COR-L47 (cell line): ENCODE measurements around the gene FAM221A.
"Not testable (repeated sequence)": the region's sequence is repeated elsewhere in the genome, so short reads cannot be mapped to it uniquely, and the experiment has no call there.

Source experiments
- DNase-seq: peaks from one replicate; lab custom pipeline; 2025; lab: John Stamatoyannopoulos, UW

The FAM221A gene

GRCh38 chr7:23679898-23680413 is at the start of gene FAM221A:
Gene FAM221A (plus strand): TSS chr7:23680199. CDS start chr7:23680219, 20 bp downstream.
- peak; percentile 88 for DNase-seq

GRCh38 chr7:23633417-23633816 is 46.6 kb upstream of the FAM221A start:
- no peak for DNase-seq

- no peak for DNase-seq
These were observed 34.2 kb upstream of the FAM221A start for GRCh38 chr7:23645822-23646221.

- DNase-seq = no peak
These were observed 26.1 kb upstream of the FAM221A start for GRCh38 chr7:23653942-23654341.

- DNase-seq = no peak
These were observed 25.5 kb upstream of the FAM221A start for GRCh38 chr7:23654508-23654907.

GRCh38 chr7:23655433-23655832 is 24.6 kb upstream of the FAM221A start:
- DNase-seq = no peak

- no peak for DNase-seq
These were observed 21.1 kb upstream of the FAM221A start for GRCh38 chr7:23658831-23659427.

- no peak for DNase-seq
These were observed 18.6 kb upstream of the FAM221A start for GRCh38 chr7:23661385-23661784.

GRCh38 chr7:23662124-23662983 is 17.6 kb upstream of the FAM221A start:
- no peak for DNase-seq

- DNase-seq = no peak
These were observed 17.1 kb upstream of the FAM221A start for GRCh38 chr7:23662984-23663313.

GRCh38 chr7:23664122-23664521 is 15.9 kb upstream of the FAM221A start:
- no peak for DNase-seq

- DNase-seq = no peak
These were observed 8.0 kb upstream of the FAM221A start for GRCh38 chr7:23672033-23672432.

- DNase-seq = peak; percentile 87
These were observed 711 bp downstream of the FAM221A start for GRCh38 chr7:23680414-23681405.

GRCh38 chr7:23684041-23684440 is 4.0 kb downstream of the FAM221A start:
- DNase-seq = not testable (repeated sequence)

- no peak for DNase-seq
These were observed 5.7 kb downstream of the FAM221A start for GRCh38 chr7:23685731-23686130.

- no peak for DNase-seq
These were observed 7.0 kb downstream of the FAM221A start for GRCh38 chr7:23687011-23687410.

- DNase-seq = no peak
These were observed 9.2 kb downstream of the FAM221A start for GRCh38 chr7:23689165-23689564.

GRCh38 chr7:23691320-23691719 is 11.3 kb downstream of the FAM221A start:
- no peak for DNase-seq

GRCh38 chr7:23693224-23693623 is 13.2 kb downstream of the FAM221A start:
- no peak for DNase-seq

- DNase-seq = peak; percentile 44
These were observed 17.0 kb downstream of the FAM221A start for GRCh38 chr7:23696916-23697441.

GRCh38 chr7:23698822-23699221 is 18.8 kb downstream of the FAM221A start:
- DNase-seq = no peak

- DNase-seq = no peak
These were observed 20.0 kb downstream of the FAM221A start for GRCh38 chr7:23700046-23700445.
